T-helper 1 cell treated with Interleukin-12 subunit alpha and Interleukin-12 subunit beta and Interleukin-4 antibody, amounts not matched to agents 30 μg/mL and 1 μg/mL, for 36 hours (primary cell): Measurements from ENCODE around the gene DNAJC6.

Experiments used
- H3K27ac Mint-ChIP-seq: one replicate; pipeline ENCODE4 v1.8.0; 2021; ENCODE audit warnings: mild to moderate bottlenecking, mixed read lengths
- H3K27me3 Mint-ChIP-seq: one replicate; pipeline ENCODE4 v1.8.0; 2021; ENCODE audit warnings: low read depth, mixed read lengths
- H3K36me3 Mint-ChIP-seq: one replicate; pipeline ENCODE4 v1.8.0; 2021; ENCODE audit warnings: low read depth, mixed read lengths
- H3K4me1 Mint-ChIP-seq: one replicate; pipeline ENCODE4 v1.8.0; 2021; ENCODE audit warnings: low read depth, mixed read lengths
- H3K4me3 Mint-ChIP-seq: one replicate; pipeline ENCODE4 v1.8.0; 2021; ENCODE audit warnings: mild to moderate bottlenecking, moderate library complexity, mixed read lengths
- H3K9me3 Mint-ChIP-seq: one replicate; pipeline ENCODE4 v1.8.0; 2021; ENCODE audit warnings: mixed read lengths

The DNAJC6 gene

GRCh38 chr1:65418522-65419185 lies 109.3 kb downstream of the DNAJC6 start:
- H3K36me3 Mint-ChIP-seq = peaks cover 2% of the 10 kb centered on the region
- peak overlapping the region; percentile 16 for H3K27ac Mint-ChIP-seq
- H3K9me3 Mint-ChIP-seq = no peaks in the 10 kb centered on the region
- H3K4me3 Mint-ChIP-seq = no peak overlapping the region
- peaks cover 9% of the 10 kb centered on the region for H3K27me3 Mint-ChIP-seq
- H3K4me1 Mint-ChIP-seq = peaks cover 15% of the 10 kb centered on the region

DNA sequence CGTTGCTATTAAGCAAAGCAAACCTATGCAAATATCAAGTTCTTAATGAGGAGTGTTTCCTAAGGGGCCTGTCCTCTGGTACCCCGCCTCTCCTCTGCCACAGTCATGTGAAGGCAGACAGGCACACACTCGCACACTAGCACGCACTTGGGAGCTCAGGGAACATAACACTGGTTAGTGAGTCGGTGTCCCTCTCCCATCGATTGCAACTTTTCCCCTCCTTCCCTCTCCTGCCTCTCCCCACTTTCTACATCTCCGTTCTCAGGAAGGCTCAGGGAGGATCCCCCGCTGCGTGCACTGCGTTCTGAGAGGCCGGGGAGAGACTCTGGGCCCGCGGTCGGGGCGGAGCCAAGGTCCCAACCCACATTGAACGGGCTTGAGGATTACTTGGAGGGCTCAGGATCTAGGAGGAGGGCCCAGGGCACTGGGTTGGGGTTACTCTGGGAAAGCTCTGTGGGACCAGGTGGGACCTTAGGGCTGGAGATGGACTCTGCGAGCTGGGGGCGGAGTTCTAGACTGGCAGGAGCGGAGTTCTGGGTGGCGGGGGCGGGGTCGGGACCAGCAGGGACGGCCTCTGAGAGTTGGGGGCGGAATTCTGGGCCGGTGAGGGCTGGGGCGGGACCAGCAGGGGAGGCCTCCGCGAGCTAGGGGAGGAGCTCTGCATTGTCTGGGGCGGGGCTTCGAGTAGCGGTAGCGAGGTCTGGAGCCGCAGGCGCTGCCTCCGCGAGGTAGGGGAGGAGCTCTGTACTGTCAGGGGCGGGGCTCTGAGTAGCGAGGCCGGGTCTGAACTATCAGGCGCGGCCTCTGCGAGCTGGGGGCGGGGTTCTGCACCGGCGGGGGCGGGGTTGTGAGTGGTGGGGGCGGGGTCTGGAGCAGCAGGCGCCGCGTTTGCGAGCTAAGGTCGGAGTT lies 110.6 kb downstream of the DNAJC6 start:
- Mint-ChIP-seq H3K27me3 (peaks cover 9% of the 10 kb centered on the region), H3K27ac (peak overlapping the region; percentile 86), H3K9me3 (no peaks in the 10 kb centered on the region), H3K4me1 (peaks cover 26% of the 10 kb centered on the region), H3K4me3 (no peak overlapping the region), H3K36me3 (peaks cover 5% of the 10 kb centered on the region)

DNA sequence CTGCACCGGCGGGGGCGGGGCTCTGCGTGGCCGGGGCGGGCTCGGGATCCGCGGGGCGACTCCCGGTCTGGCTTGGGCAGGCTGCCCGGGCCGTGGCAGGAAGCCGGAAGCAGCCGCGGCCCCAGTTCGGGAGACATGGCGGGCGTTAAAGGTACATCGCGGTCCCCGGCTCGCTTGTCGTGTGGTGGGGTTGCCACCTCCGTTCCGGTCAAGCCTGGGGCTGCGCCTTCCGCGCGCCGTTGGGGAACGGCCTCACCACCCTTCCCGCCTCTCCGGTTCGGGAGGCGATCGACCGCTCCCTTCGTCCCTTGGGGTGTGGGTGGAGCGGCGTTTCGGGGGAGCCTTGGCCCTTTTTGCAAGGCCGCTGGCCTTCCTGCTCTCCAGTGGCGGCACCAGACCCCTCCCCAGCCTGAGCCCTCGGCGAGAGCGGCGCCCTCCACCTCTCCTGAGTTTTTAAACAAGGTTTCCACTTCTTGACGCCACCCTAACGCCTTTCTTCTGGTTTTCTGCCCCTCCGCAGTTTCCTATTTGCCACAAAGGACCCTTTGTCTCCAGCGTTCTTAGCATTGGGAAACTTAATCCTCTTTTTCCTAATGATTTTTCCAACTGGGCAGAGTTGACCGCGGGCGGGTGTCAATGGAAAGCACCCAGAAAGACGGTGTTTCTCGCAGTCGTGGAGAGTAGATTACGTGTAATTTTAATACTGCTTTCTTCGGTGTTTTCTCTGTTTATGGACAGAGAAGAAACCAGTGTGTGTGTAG lies 111.4 kb downstream of the DNAJC6 start, which contains the start of the genes LEPR and LEPROT:
LEPR (plus strand) TSS at position 79 of the 761 bp plus-strand sequence. CDS start 144,898 bp downstream, outside the sequence.
LEPROT (plus strand) TSS at position 79 of the 761 bp plus-strand sequence; CDS start at position 136, 57 bp downstream.
- H3K4me1 Mint-ChIP-seq = peaks cover 29% of the 10 kb centered on the region
- H3K27ac Mint-ChIP-seq = peak within 1 kb of the TSS; percentile 86
- H3K36me3 Mint-ChIP-seq = peaks cover 13% of the 10 kb centered on the region
- H3K27me3 Mint-ChIP-seq = peaks cover 6% of the 10 kb centered on the region
- H3K4me3 Mint-ChIP-seq = no peak within 1 kb of the TSS
- no peaks in the 10 kb centered on the region for H3K9me3 Mint-ChIP-seq

DNA sequence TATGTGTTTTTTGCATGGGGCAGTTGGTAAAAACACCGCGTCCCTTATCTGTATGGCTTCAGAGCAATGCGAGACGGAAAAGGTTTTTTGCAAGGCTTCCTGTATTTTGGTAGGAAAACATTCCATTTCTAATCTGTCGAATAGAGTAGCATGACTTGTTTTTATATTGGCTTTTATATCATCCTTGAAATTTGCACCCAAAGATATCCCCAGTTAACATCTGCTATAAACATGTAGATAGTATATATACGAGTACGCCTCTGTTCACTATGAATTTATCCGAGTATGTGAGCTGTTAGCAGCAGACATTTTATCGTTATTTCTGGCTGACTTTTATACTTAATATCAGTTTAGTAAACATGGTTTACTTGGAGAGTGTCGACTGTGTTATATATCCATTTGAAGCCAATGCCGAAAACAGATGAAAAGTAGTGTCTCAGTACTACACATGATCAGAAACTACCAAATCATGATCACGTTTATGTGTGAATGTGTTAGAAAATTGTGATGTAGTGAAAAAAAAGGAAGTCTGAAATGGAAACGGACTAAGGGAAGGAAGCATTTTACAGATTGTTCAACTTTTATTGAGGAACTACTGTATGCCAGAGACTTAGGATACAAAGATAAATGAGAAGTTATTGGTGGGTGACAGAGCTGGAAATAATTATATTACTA lies 112.1 kb downstream of the DNAJC6 start:
- H3K4me3 Mint-ChIP-seq = no peak overlapping the region
- no peaks in the 10 kb centered on the region for H3K9me3 Mint-ChIP-seq
- no peak overlapping the region for H3K27ac Mint-ChIP-seq
- peaks cover 3% of the 10 kb centered on the region for H3K27me3 Mint-ChIP-seq
- H3K36me3 Mint-ChIP-seq = peaks cover 20% of the 10 kb centered on the region
- peaks cover 31% of the 10 kb centered on the region for H3K4me1 Mint-ChIP-seq

DNA sequence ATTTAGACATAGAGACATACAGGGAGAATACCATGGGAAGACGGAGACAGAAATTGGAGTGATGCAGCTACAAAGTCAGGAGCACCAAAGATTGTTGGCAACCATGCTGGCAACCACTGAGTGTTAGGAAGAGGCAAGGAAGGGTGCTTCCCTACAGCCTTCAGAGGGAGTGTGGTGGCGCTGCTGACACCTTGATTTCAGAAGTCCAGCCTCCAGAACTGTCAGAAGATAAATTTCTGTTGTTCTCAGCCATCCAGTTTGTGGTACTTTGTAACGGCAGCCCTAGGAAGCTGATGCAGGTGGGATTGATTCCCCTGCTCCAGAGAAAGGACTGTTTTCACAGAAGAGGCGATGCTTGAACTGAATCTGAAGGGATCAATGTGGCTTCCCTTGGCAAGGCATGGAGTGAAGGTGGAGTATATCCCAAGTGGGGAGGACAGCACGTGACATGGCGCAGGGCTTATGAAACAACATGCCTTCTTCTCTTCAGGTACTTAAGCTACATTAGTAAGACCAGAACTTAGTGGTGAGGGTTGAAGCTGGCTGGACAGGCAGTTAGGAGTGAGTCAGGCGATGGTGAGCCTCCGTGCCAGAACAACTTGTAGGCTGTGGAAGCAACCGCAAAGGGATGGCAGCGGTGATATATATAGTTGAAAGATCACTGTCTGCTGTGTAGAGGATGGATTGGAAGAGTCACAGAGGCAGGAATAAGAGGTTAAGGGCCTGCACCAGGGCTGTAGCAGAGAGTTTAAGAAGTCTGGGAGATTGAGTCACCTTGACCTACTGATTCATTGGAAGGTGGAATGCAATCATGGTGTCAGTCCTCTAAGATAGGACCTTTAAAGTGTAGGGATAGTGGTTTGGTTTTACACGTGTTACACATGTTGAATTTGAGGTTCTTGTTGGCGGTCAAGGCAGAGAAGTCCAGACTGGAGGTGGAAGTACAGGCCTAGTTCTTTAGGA lies 113.2 kb downstream of the DNAJC6 start:
- Mint-ChIP-seq H3K27ac (no peak overlapping the region), H3K4me3 (no peak overlapping the region), H3K9me3 (no peaks in the 10 kb centered on the region), H3K4me1 (peaks cover 28% of the 10 kb centered on the region), H3K27me3 (peaks cover under 1% of the 10 kb centered on the region), H3K36me3 (peaks cover 21% of the 10 kb centered on the region)

DNA sequence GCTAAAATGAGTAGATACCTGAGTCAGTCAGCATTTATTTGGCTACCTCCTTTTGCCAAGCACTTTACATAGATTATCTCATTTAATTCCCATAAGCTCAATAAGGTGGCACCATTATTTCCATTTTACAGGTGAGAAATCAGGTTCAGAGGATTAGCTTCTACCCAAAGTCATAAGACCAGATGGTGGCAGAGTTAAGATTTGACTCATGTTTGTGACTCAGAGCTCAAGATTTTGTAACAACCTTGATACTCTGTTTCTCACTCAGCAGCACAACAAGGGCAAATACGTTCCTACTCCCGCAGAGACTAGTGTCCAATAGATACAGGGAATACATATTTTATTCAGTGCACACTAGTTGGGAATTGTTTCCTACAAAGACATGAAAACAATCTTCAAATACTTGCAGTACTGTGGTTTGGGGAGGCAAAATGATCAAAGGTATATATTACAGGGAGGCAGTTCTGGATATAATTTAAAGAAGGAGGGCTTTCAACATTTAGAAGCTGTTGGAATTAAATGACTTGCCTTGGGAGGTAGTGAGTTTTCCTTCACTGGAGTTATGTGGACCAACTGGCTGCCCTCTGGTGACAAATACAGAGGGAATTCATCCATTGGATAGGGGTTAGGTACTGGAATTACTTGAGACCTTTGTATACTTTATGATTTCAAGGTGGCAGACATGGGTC lies 114.7 kb downstream of the DNAJC6 start:
- Mint-ChIP-seq H3K4me3 (peak overlapping the region; percentile 54), H3K9me3 (no peaks in the 10 kb centered on the region), H3K27me3 (no peaks in the 10 kb centered on the region), H3K36me3 (peaks cover 27% of the 10 kb centered on the region), H3K27ac (peak overlapping the region; percentile 76), H3K4me1 (peaks cover 23% of the 10 kb centered on the region)

DNA sequence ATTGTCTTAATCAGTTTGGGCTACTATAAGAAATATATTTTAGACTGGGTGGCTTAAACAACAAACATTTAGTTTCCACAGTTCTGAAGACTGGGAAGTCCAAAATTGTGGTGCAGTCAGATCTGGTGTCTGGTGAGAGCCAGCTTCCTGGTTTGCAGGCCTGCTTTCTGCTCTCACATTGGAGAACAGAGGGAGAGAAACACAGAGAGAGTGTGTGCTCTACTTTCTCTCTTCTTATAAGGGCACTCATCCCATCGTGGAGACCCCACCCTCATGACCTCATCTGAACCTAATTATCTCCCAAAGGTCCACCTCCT lies 115.2 kb downstream of the DNAJC6 start:
- no peaks in the 10 kb centered on the region for H3K27me3 Mint-ChIP-seq
- no peak overlapping the region for H3K27ac Mint-ChIP-seq
- H3K4me1 Mint-ChIP-seq = peaks cover 25% of the 10 kb centered on the region
- H3K9me3 Mint-ChIP-seq = no peaks in the 10 kb centered on the region
- no peak overlapping the region for H3K4me3 Mint-ChIP-seq
- peaks cover 30% of the 10 kb centered on the region for H3K36me3 Mint-ChIP-seq

- Mint-ChIP-seq H3K9me3 (no peaks in the 10 kb centered on the region), H3K27me3 (no peaks in the 10 kb centered on the region), H3K4me1 (peaks cover 26% of the 10 kb centered on the region), H3K36me3 (peaks cover 32% of the 10 kb centered on the region), H3K27ac (no peak overlapping the region), H3K4me3 (no peak overlapping the region)
These were observed 115.7 kb downstream of the DNAJC6 start for GRCh38 chr1:65425006-65425405.

DNA sequence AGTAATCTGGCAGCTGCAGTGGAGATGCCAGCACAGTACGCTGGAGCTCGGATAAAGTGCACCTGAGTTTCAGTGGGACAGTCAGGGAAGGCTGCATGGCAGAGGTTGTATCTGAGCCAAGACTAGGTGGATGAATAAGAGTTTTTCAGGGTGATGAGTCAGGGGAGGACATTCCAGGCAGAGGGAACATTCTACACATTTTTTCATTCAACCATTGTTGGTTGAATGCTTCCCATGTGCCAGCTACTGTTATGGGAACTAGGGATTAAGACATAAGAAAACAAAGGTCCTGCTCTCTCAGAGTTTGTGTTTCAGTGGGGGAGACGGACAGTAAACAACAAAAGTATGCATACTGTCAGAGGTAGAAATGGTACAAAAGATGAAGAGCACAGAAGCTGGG lies 116.4 kb downstream of the DNAJC6 start:
- no peak overlapping the region for H3K4me3 Mint-ChIP-seq
- peaks cover 30% of the 10 kb centered on the region for H3K4me1 Mint-ChIP-seq
- peaks cover 33% of the 10 kb centered on the region for H3K36me3 Mint-ChIP-seq
- no peak overlapping the region for H3K27ac Mint-ChIP-seq
- no peaks in the 10 kb centered on the region for H3K27me3 Mint-ChIP-seq
- no peaks in the 10 kb centered on the region for H3K9me3 Mint-ChIP-seq

DNA sequence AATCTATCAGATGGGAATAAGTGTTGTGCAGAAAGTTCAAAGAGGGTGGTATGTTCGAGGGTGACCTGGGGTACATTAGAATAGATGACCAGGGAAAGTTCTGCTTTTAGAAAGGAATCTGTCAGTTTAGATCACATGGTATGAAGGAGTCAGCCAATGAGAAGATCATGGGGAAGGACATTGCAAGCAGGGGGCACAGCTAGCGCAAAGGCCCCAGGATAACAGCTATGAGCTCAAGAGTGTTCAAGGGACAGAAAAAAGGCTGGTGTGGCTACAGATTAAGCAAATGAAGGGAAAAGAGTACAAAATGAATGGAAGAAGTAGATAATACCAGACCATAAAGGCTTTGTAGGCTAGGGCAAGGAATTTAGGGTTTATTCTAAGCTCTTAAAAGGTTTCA lies 119.7 kb downstream of the DNAJC6 start:
- peaks cover 39% of the 10 kb centered on the region for H3K4me1 Mint-ChIP-seq
- H3K27ac Mint-ChIP-seq = no peak overlapping the region
- peaks cover 42% of the 10 kb centered on the region for H3K36me3 Mint-ChIP-seq
- H3K27me3 Mint-ChIP-seq = no peaks in the 10 kb centered on the region
- no peak overlapping the region for H3K4me3 Mint-ChIP-seq
- no peaks in the 10 kb centered on the region for H3K9me3 Mint-ChIP-seq

GRCh38 chr1:65429806-65430205 lies 120.5 kb downstream of the DNAJC6 start:
- H3K27ac Mint-ChIP-seq = no peak overlapping the region
- H3K27me3 Mint-ChIP-seq = no peaks in the 10 kb centered on the region
- H3K4me1 Mint-ChIP-seq = peaks cover 32% of the 10 kb centered on the region
- peaks cover 39% of the 10 kb centered on the region for H3K36me3 Mint-ChIP-seq
- H3K4me3 Mint-ChIP-seq = no peak overlapping the region
- H3K9me3 Mint-ChIP-seq = no peaks in the 10 kb centered on the region

- no peak overlapping the region for H3K4me3 Mint-ChIP-seq
- H3K4me1 Mint-ChIP-seq = peaks cover 30% of the 10 kb centered on the region
- no peaks in the 10 kb centered on the region for H3K27me3 Mint-ChIP-seq
- no peaks in the 10 kb centered on the region for H3K9me3 Mint-ChIP-seq
- H3K36me3 Mint-ChIP-seq = peaks cover 30% of the 10 kb centered on the region
- H3K27ac Mint-ChIP-seq = no peak overlapping the region
These were observed 121.9 kb downstream of the DNAJC6 start for GRCh38 chr1:65431111-65431705.
